Gastroesophageal sphincter (tissue), 4 donors: ENCODE results near the gene CIPC. TPM values are rescaled to one million over a fixed set of nuclear protein-coding genes. Genes with fewer than 3 reads are reported as not detected.

Experiments used
- ATAC-seq: fragments of 150-250 bp; one replicate; pipeline ENCODE4 v1.9.1; 2016; ENCODE audit warnings: mild to moderate bottlenecking, moderate library complexity
- H3K27ac ChIP-seq, 4 donors: fragments of 200-600 bp; sonication (generic) in 3 of 4; 1 replicate in 3 of 4; 2 replicates in 1 of 4; pipeline ENCODE4 v1.5.1; 2016 to 2019
- H3K27me3 ChIP-seq: fragments of 200-600 bp; sonication (generic); one replicate; pipeline ENCODE4 v1.5.1; 2019
- H3K36me3 ChIP-seq, 2 donors: fragments of 200-600 bp; sonication (generic); one replicate each; pipeline ENCODE4 v1.5.1; 2019; ENCODE audit warnings: control low read depth in 1 of 2
- H3K4me1 ChIP-seq, 3 donors: fragments of 200-600 bp; sonication (generic); 1 replicate in 2 of 3; 2 replicates in 1 of 3; pipeline ENCODE4 v1.5.1; 2016 to 2019; ENCODE audit warnings: control low read depth in 2 of 3
- H3K4me3 ChIP-seq, 2 donors: fragments of 200-600 bp; sonication (generic); one replicate each; pipeline ENCODE4 v1.5.1; 2019; ENCODE audit warnings: mild to moderate bottlenecking in 1 of 2, moderate library complexity in 1 of 2
- H3K9me3 ChIP-seq, 3 donors: fragments of 200-600 bp; sonication (generic); one replicate each; pipeline ENCODE4 v1.5.1; 2017 to 2019; ENCODE audit warnings: control low read depth in 2 of 3
- CTCF ChIP-seq, 4 experiments: fragments of 200-600 bp in 2 of 4; fragments of 450-650 bp in 2 of 4; sonication (generic) in 1 of 4; IDR thresholded peaks; one replicate each; pipeline ENCODE4 v1.5.1; 2017 to 2019; ENCODE audit warnings: antibody characterized with exemption in 4 of 4, mild to moderate bottlenecking in 2 of 4, moderate library complexity in 2 of 4
- EP300 ChIP-seq: sonication (generic); formaldehyde crosslinking; IDR thresholded peaks from one replicate; pipeline ENCODE4 v1.6.1; 2017; ENCODE audit warnings: antibody characterized with exemption, mild to moderate bottlenecking
- POLR2A ChIP-seq, 2 donors: fragments of 450-650 bp; IDR thresholded peaks; one replicate each; pipeline ENCODE4 v1.6.1; 2017; ENCODE audit warnings: antibody characterized with exemption in 2 of 2, mild to moderate bottlenecking in 2 of 2, moderate library complexity in 1 of 2
- POLR2AphosphoS5 ChIP-seq: sonication (generic); formaldehyde crosslinking; IDR thresholded peaks from one replicate; pipeline ENCODE4 v1.6.1; 2017; ENCODE audit warnings: antibody characterized with exemption
- WGBS, 2 donors: methylation state at CpG; one replicate each; pipeline ENCODE4 v1.1.5; 2018; ENCODE audit warnings: low coverage in 1 of 2; 5-methylcytosine and 5-hydroxymethylcytosine counted together
- total RNA-seq, 4 donors: library from RNA; depleted of rRNA; stranded (reverse); fragments of >200 nt; gene quantifications; one replicate each; pipeline ENCODE4 v1.1.0, GENCODE V29; 2016

The CIPC gene
- total RNA-seq, 4 donors from 2014 or later, result 49.0 to 74.1 (median 60.4) TPM

- no peaks in the 10 kb centered on the region for H3K9me3 ChIP-seq
- no peak overlapping the region for H3K4me3 ChIP-seq
- H3K36me3 ChIP-seq, result no peaks in the 10 kb centered on the region
- H3K27me3 ChIP-seq, result peaks cover 55% of the 10 kb centered on the region
- H3K4me1 ChIP-seq, result peaks cover 2 to 37% (median 6%) of the 10 kb centered on the region in 3 donors
- TF ChIP-seq POLR2A (IDR thresholded peaks at IDR 0.05) (no peak), POLR2AphosphoS5 (no peak), CTCF (IDR thresholded peaks at IDR 0.05) (no peak), EP300 (no peak)
- WGBS, 2 donors, result 80 to 83% methylated on average over 1 of the region's 4 CpGs
- H3K27ac ChIP-seq, result no peak overlapping the region
- ATAC-seq, result no peak
Measured at GRCh38 chr14:77126461-77126990, 28.5 kb downstream of the CIPC start.

- peaks cover 75% of the 10 kb centered on the region for H3K27me3 ChIP-seq
- WGBS, 2 donors, result 62 to 78% methylated on average over 3 to 5 of the region's 6 CpGs
- no peak for ATAC-seq
- no peak overlapping the region for H3K4me3 ChIP-seq
- H3K36me3 ChIP-seq, result no peaks in the 10 kb centered on the region
- TF ChIP-seq CTCF (IDR thresholded peaks at IDR 0.05) (no peak), POLR2A (IDR thresholded peaks at IDR 0.05) (no peak), EP300 (no peak), POLR2AphosphoS5 (no peak)
- H3K4me1 ChIP-seq, result peaks cover 2 to 21% (median 6%) of the 10 kb centered on the region in 3 donors
- H3K9me3 ChIP-seq, result no peaks in the 10 kb centered on the region
- H3K27ac ChIP-seq, result no peak overlapping the region
Measured at GRCh38 chr14:77128414-77128891, 30.4 kb downstream of the CIPC start.

GRCh38 chr14:77130386-77130785 is 32.3 kb downstream of the CIPC start:
- peaks cover 88% of the 10 kb centered on the region for H3K27me3 ChIP-seq
- 42% methylated on average over 2 of the region's 3 CpGs; no CpG with 5 or more reads in 1 of the 2 donors for WGBS, 2 donors
- TF ChIP-seq POLR2AphosphoS5 (no peak), CTCF (IDR thresholded peaks at IDR 0.05) (no peak), EP300 (no peak), POLR2A (IDR thresholded peaks at IDR 0.05) (no peak)
- no peak for ATAC-seq
- no peak overlapping the region for H3K27ac ChIP-seq
- H3K36me3 ChIP-seq, result no peaks in the 10 kb centered on the region
- H3K4me3 ChIP-seq, result no peak overlapping the region
- H3K9me3 ChIP-seq, result no peaks in the 10 kb centered on the region
- H3K4me1 ChIP-seq, result peaks cover 0 to 3% (median under 1%) of the 10 kb centered on the region in 3 donors

GRCh38 chr14:77131206-77131605 is 33.1 kb downstream of the CIPC start:
- WGBS, 2 donors, result 43% methylated on average over 2 of the region's 2 CpGs
- no peak for ATAC-seq
- no peak overlapping the region for H3K4me3 ChIP-seq
- TF ChIP-seq POLR2A (IDR thresholded peaks at IDR 0.05) (no peak), CTCF (IDR thresholded peaks at IDR 0.05) (no peak), EP300 (no peak), POLR2AphosphoS5 (no peak)
- no peaks in the 10 kb centered on the region for H3K9me3 ChIP-seq
- H3K4me1 ChIP-seq, result no peaks in the 10 kb centered on the region
- no peak overlapping the region for H3K27ac ChIP-seq
- no peaks in the 10 kb centered on the region for H3K36me3 ChIP-seq
- H3K27me3 ChIP-seq, result peaks cover 88% of the 10 kb centered on the region

GRCh38 chr14:77131871-77132486 is 33.9 kb downstream of the CIPC start:
- ATAC-seq, result no peak
- WGBS, 2 donors, result 92% methylated on average over 5 of the region's 5 CpGs; no CpG with 5 or more reads in 1 of the 2 donors
- TF ChIP-seq POLR2A (IDR thresholded peaks at IDR 0.05) (no peak), POLR2AphosphoS5 (no peak), CTCF (IDR thresholded peaks at IDR 0.05) (no peak), EP300 (no peak)
- Histone ChIP-seq H3K4me1 (no peaks in the 10 kb centered on the region), H3K36me3 (no peaks in the 10 kb centered on the region), H3K9me3 (no peaks in the 10 kb centered on the region), H3K27me3 (peaks cover 89% of the 10 kb centered on the region), H3K4me3 (no peak overlapping the region), H3K27ac (no peak overlapping the region)
